CD4-positive, alpha-beta T cell treated with Interleukin-17A for 1 hour (primary cell): ENCODE data around the gene B4GALT2.

ENCODE experiments used
- DNase-seq: peaks from one replicate; pipeline ENCODE4 v3.0.0-alpha.2; 2020

Gene B4GALT2

GRCh38 chr1:43978551-43979260 is at the start of gene B4GALT2:
B4GALT2 (plus strand) TSS chr1:43979210; CDS start chr1:43981161, 1,951 bp downstream.
- DNase-seq = peak; percentile 31

DNA sequence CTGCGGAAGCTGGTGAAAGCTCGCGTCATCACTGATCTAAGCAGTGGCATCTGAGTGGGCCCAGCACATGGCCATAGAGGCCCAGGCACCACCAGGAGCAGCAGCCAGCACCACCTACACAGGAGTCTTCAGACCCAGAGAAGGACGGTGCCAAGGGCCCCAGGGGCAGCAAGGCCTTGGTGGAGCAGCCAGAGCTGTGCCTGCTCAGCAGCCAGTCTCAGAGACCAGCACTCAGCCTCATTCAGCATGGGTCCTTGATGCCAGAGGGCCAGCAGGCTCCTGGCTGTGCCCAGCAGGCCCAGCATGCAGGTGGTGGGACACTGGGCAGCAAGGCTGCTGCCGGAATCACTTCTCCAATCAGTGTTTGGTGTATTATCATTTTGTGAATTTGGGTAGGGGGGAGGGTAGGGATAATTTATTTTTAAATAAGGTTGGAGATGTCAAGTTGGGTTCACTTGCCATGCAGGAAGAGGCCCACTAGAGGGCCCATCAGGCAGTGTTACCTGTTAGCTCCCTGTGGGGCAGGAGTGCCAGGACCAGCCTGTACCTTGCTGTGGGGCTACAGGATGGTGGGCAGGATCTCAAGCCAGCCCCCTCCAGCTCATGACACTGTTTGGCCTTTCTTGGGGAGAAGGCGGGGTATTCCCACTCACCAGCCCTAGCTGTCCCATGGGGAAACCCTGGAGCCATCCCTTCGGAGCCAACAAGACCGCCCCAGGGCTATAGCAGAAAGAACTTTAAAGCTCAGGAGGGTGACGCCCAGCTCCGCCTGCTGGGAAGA is 48.7 kb upstream of the B4GALT2 start:
- DNase-seq = no peak

- DNase-seq = no peak
Observed at GRCh38 chr1:43930949-43931275, 48.1 kb upstream of the B4GALT2 start.

- no peak for DNase-seq
Observed at GRCh38 chr1:43931711-43932660, 47.0 kb upstream of the B4GALT2 start.

GRCh38 chr1:43932786-43933385 is 46.1 kb upstream of the B4GALT2 start:
- no peak for DNase-seq

DNA sequence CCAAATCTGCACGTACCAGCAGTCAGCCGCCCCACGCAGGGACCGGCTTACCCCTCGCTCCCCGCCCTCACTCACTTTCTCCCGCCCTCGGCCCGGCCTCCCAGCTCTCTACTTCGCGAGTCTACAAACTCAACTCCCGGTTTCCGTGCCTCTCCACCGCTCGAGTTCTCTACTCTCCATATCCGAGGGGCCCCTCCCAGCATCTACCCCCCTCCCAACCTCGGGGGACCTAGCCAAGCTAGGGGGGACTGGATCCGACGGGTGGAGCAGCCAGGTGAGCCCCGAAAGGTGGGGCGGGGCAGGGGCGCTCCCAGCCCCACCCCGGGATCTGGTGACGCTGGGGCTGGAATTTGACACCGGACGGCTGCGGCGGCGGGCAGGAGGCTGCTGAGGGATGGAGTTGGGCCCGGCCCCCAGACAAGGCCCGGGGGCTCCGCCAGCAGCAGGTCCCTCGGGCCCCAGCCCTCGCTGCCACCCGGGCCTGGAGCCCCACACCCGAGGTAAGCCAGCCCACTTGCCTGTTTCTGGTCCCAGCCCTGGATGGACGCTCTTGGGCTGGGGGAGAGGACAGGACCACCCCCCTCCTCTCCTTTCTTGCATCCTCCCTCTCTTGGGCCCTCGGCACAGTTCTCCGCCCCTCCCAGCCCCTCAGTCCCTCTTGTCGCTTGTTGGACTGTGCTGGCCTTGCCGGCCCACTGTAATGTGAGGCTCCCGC is 45.5 kb upstream of the B4GALT2 start, which contains the start of gene ARTN:
Gene ARTN, plus strand, starts transcription at position 416 of the 715 bp plus-strand sequence. CDS start 1,856 bp downstream, outside the sequence.
- no peak for DNase-seq

GRCh38 chr1:43934101-43934985 is 44.7 kb upstream of the B4GALT2 start:
- peak; percentile 50 for DNase-seq

- no peak for DNase-seq
Observed at GRCh38 chr1:43934986-43935324, 44.1 kb upstream of the B4GALT2 start.

GRCh38 chr1:43935711-43936427 is 43.1 kb upstream of the B4GALT2 start:
- DNase-seq = no peak

DNA sequence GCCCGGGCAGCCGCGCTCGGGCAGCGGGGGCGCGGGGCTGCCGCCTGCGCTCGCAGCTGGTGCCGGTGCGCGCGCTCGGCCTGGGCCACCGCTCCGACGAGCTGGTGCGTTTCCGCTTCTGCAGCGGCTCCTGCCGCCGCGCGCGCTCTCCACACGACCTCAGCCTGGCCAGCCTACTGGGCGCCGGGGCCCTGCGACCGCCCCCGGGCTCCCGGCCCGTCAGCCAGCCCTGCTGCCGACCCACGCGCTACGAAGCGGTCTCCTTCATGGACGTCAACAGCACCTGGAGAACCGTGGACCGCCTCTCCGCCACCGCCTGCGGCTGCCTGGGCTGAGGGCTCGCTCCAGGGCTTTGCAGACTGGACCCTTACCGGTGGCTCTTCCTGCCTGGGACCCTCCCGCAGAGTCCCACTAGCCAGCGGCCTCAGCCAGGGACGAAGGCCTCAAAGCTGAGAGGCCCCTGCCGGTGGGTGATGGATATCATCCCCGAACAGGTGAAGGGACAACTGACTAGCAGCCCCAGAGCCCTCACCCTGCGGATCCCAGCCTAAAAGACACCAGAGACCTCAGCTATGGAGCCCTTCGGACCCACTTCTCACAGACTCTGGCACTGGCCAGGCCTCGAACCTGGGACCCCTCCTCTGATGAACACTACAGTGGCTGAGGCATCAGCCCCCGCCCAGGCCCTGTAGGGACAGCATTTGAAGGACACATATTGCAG is 42.4 kb upstream of the B4GALT2 start:
- DNase-seq = no peak

DNA sequence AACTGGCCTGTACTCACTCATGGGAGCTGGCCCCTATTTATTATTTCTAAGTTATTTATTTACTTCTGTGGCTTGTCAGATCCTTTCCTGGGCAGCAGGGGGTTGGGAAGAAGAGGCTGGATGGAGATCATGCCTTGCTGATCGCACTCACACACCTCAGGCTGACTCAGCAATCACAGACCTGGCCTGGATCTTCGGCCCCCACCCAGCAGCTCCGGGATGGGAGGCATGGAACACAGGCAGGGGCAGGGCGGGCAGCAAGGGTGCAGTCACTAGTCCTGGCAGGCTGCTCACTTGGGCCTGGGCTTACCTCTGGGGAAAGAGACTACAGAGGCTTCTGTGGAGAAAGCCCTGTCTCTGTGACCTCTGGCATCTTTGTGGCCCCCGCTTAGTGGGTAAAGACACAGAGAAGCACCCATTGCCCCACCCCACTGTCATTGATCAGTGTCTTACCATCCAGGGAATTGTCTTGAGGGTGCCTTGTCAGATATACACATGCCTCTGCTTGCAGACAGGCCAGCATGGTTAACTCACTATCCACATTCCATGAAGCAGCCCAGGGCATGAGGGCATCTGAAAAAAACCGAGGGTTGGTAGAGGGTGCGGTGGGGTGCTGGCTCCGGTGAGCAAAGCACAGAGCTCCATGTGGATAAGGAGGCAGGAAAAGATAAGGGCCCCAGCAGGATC is 41.7 kb upstream of the B4GALT2 start:
- no peak for DNase-seq

- no peak for DNase-seq
Observed at GRCh38 chr1:43938383-43938782, 40.6 kb upstream of the B4GALT2 start.

- no peak for DNase-seq
Observed at GRCh38 chr1:43938892-43939587, 40.0 kb upstream of the B4GALT2 start.

GRCh38 chr1:43942411-43942810 is 36.6 kb upstream of the B4GALT2 start:
- DNase-seq = no peak

- no peak for DNase-seq
Observed at GRCh38 chr1:43944860-43945259, 34.1 kb upstream of the B4GALT2 start.

- no peak for DNase-seq
Observed at GRCh38 chr1:43945674-43946235, 33.3 kb upstream of the B4GALT2 start.

- DNase-seq = peak; percentile 96
Observed at GRCh38 chr1:43946236-43947060, 32.6 kb upstream of the B4GALT2 start, which contains the start of gene IPO13. IPO13 (plus strand) TSS chr1:43946950; CDS start chr1:43947601, 651 bp downstream.
